ELR (cell line): ENCODE results near the gene PRAMEF1.
"Not testable (repeated sequence)": the region's sequence is repeated elsewhere in the genome, so short reads cannot be mapped to it uniquely, and the experiment has no call there.

Experiments used
- DNase-seq: peaks from one replicate; pipeline ENCODE4 v3.0.0-alpha.2; 2015; ENCODE audit warnings: low read depth

Gene PRAMEF1

DNA sequence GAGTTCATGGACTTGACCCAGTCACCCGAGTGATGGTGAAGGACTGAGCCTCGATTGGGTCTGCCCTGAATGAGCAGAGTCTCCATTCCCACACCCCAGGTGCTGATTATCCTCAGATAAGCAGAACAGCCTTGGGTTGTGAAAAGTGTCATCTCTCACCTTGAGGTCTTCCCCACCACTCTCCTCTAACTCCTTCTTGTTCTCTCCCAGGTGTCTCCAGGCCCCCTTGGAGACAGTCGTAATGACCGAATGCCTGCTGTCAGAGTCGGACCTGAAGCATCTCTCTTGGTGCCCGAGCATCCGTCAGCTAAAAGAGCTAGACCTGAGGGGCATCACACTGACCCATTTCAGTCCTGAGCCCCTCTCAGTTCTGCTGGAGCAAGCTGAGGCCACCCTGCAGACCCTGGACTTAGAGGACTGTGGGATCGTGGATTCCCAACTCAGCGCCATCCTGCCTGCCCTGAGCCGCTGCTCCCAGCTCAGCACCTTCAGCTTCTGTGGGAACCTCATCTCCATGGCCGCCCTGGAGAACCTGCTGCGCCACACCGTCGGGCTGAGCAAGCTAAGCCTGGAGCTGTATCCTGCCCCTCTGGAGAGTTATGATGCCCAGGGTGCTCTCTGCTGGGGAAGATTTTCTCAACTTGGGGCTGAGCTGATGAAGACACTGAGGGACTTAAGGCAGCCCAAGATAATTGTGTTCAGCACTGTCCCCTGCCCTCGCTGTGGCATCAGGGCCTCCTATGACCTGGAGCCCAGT, 14.2 kb upstream of the PRAMEF1 start:
- DNase-seq, result no peak

DNA sequence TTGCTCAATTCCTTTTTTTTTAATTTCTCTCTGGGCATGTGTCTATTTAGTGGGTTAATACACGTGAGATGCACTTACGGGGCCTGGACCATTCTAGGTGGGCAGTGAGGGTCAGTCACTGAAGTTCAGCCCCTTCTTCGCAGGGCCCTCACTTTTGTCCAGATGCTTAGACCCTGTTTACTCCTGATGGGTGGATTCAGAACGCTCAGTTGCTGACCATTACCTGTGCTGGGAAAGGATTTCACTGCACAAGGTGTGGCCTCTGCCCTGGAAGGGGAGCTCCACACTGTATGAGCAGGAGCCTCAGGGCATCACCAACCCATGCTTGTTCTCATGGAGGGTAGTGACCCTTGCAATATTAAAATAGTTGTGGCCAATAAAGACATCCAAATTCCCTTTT, 13.1 kb upstream of the PRAMEF1 start:
- no peak for DNase-seq

- DNase-seq, result no peak
Measured at GRCh38 chr1:12778907-12779306, 12.3 kb upstream of the PRAMEF1 start.

GRCh38 chr1:12781488-12781887, 9.7 kb upstream of the PRAMEF1 start:
- DNase-seq, result not testable (repeated sequence)

- DNase-seq, result peak; percentile 27
Measured at GRCh38 chr1:12783783-12784182, 7.4 kb upstream of the PRAMEF1 start.

DNA sequence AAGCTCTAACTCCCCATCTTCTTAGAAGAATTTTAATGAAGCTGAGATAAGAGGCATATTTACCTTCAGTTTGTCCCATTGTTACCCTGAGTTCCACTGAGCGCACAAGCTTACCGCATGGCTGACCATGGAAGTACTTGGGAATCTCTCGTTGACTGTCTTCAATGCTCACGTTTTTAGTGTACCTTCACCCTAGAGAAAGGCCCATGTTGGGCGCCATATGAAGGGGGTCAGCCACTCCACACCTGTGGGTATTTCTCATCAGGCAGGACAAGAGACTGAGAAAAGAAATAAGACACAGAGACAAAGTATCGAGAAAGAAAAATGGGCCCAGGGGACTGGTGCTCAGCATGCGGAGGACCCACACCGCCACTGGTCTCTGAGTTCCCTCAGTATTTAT, 6.5 kb upstream of the PRAMEF1 start:
- not testable (repeated sequence) for DNase-seq

- DNase-seq, result no peak
Measured at GRCh38 chr1:12798911-12799310, 7.7 kb downstream of the PRAMEF1 start.

- DNase-seq, result no peak
Measured at GRCh38 chr1:12799730-12800129, 8.5 kb downstream of the PRAMEF1 start.

- no peak for DNase-seq
Measured at GRCh38 chr1:12809933-12810332, 18.7 kb downstream of the PRAMEF1 start.

DNA sequence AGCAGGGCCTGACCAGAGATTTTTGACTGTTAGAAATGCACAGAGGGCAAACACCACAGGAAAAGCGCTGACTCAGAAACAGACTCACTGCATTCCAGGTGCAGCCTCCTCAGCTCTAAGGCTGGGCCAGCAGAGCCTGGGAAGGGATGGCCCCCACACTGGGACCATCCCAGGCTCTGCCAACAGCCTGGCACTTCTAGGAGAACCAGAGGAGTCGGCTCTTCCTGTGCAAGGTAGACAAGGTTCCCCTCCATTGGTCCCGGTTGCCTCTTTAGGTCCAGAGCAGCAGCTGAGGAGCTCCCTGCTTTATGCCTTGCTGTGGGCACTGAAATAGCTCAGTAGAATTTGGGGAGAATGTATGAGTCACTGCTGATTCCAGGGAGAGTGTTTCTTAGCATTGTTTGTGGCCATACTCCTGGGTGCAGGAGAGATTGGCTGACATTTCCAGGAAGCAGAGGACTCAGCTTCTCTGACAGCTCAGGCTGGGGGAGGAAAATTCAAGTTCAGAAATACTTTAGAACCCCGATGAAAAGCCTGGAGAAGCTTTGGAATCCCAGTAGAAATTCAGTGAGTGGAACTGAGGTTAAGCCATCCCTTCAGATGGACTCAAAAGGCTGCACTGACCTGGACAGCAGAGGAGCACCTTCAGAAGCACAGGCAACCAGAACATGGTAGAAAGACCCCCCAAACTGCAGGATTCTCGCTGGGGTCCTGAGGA, 19.7 kb downstream of the PRAMEF1 start:
- DNase-seq, result peak; percentile 11

DNA sequence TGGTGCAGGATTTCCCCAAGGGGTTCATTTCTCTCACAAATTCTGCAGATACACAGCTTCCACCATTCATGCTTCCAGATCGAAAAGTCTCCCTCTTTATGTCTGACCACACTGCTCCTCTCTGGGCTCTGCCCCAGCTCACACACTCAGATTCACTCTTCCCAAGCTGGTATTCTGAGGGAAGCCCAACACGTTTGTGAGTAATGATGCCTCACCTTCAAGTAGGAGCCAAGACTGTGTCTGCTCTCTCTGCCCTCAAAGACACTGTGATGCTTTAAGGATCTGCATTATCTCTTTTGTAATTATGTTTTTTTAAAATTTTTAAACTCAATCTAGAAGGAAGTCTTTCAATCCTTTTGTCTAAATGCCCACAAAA, 20.2 kb downstream of the PRAMEF1 start:
- DNase-seq, result peak; percentile 6

- not testable (repeated sequence) for DNase-seq
Measured at GRCh38 chr1:12819061-12819460, 27.9 kb downstream of the PRAMEF1 start.

DNA sequence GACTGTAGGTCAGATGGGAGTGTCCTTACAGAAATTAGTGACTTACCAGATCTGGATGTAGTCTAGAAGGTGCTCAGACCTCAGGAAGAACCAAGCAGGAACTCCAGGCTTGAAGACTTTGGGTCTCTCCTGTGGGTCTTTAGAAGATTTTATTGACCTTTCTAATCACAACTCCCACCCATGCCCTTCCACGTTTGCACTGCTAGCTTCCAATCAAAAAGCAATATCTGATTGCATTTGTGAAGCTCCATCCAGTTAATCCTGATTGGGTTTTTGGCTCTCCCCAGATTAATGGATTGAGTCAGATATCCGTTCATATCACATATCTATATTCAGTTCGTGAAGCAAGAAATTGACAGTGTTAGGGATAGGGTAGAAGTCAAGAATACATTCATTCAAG, 40.1 kb downstream of the PRAMEF1 start, which contains the start of gene PRAMEF11:
TSS of gene PRAMEF11 (minus strand) at position 101 of the 400 bp plus-strand sequence. CDS start 2,621 bp downstream, outside the sequence.
- DNase-seq, result not testable (repeated sequence)

DNA sequence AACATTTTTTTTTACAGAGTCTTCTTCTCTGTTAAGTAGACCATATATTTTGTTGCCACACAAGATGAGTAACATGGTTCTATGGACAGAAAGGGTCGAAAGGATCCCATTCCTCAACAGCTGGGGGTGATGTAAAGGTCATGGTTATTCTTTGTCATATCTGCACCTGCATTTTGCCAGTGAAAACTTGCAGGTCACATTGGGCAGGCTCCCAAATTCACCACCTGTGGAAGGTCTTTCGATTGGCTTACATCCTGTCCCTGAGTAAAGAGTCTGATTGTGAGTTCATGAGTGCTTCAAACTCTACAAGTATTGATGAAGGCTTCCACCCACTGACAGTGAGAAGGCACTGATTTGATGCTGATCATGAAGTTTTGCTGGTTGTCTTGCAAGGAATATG, 42.1 kb downstream of the PRAMEF1 start:
- not testable (repeated sequence) for DNase-seq
